Measurements from ENCODE around the gene PILRA. TPM values are rescaled to one million over a fixed set of nuclear protein-coding genes. Genes with fewer than 3 reads are reported as not detected.
"Not testable (repeated sequence)": the region's sequence is repeated elsewhere in the genome, so short reads cannot be mapped to it uniquely, and the experiment has no call there.

Gene PILRA
- total and polyA plus RNA-seq, 2 of the 13 experiments (the other 11 are each of a cell fraction or from before 2014, with no cell fraction given): 0.13 to 1.3 TPM

GRCh38 chr7:100326914-100327313 is 46.4 kb upstream of the PILRA start:
- DNase-seq (ENCODE audit: low spot score); H2AFZ ChIP-seq (ENCODE audit: low read length); H3K9me3 ChIP-seq (ENCODE audit: low read length); H3K36me3 ChIP-seq (replicated peaks in 1 of 2; ENCODE audit: control insufficient read depth in 1 of 2, insufficient read depth in 2 of 2, low read length in 2 of 2); H3K27ac ChIP-seq (ENCODE audit: extremely low read length, insufficient read depth, low read length); CTCF ChIA-PET (ENCODE audit: low intra/inter-chr PET ratio, low total read pairs); H3K27me3 ChIP-seq (ENCODE audit: control insufficient read depth in 1 of 2, insufficient read depth in 2 of 2, low read length in 2 of 2); FAIRE-seq; H3K4me3 ChIP-seq (replicated peaks in 1 of 3; ENCODE audit: insufficient read depth in 1 of 3, low read depth in 2 of 3, low read length in 3 of 3); H4K20me1 ChIP-seq (ENCODE audit: insufficient read depth, low read length); intact Hi-C loops (cut with micrococcal nuclease; ENCODE audit: unreplicated experiment); H3K4me2 ChIP-seq (ENCODE audit: low read depth, low read length); ATAC-seq; POLR2A ChIA-PET; H3K9ac ChIP-seq (ENCODE audit: insufficient read depth, low read depth, low read length); H3K4me1 ChIP-seq (ENCODE audit: insufficient read depth, low read length); H3K79me2 ChIP-seq (ENCODE audit: insufficient read depth, low read length); BruUV-seq (replicated peaks); in situ Hi-C loops (cut with HindIII; ENCODE audit: extremely low pct_ligation_motif_present, low pct_unique_long_range_greater_than_20kb): not testable (repeated sequence)
- 93% methylated on average over 11 of the region's 11 CpGs for WGBS (ENCODE audit: low lambda C conversion rate)

- Histone ChIP-seq H3K79me2 (ENCODE audit: insufficient read depth, low read length) (peaks cover 12% of the 10 kb centered on the region), H3K9ac (ENCODE audit: insufficient read depth, low read depth, low read length) (peak overlapping the region; percentile 77), H3K4me3 (replicated peaks in 1 of 3; ENCODE audit: insufficient read depth in 1 of 3, low read depth in 2 of 3, low read length in 3 of 3) (peak overlapping the region; percentile 56 to 84 (median 78); a peak in 5 of 6 replicates), H3K27ac (ENCODE audit: extremely low read length, insufficient read depth, low read length) (peak overlapping the region; percentile 88), H3K4me1 (ENCODE audit: insufficient read depth, low read length) (peaks cover 11% of the 10 kb centered on the region), H3K4me2 (ENCODE audit: low read depth, low read length) (peak overlapping the region; percentile 55)
- TSS peak; percentile 71 for BruUV-seq (replicated peaks)
- in situ Hi-C loops (cut with HindIII; ENCODE audit: extremely low pct_ligation_motif_present, low pct_unique_long_range_greater_than_20kb); H4K20me1 ChIP-seq (ENCODE audit: insufficient read depth, low read length); H3K27me3 ChIP-seq (ENCODE audit: control insufficient read depth in 1 of 2, insufficient read depth in 2 of 2, low read length in 2 of 2); H3K36me3 ChIP-seq (replicated peaks in 1 of 2; ENCODE audit: control insufficient read depth in 1 of 2, insufficient read depth in 2 of 2, low read length in 2 of 2); FAIRE-seq; H2AFZ ChIP-seq (ENCODE audit: low read length); intact Hi-C loops (cut with micrococcal nuclease; ENCODE audit: unreplicated experiment); H3K9me3 ChIP-seq (ENCODE audit: low read length); CTCF ChIA-PET (ENCODE audit: low intra/inter-chr PET ratio, low total read pairs): not testable (repeated sequence)
- POLR2A ChIA-PET: interaction anchor here (1.0 kb wide), 1 partner anchor 65 kb away, joined by 3 read pairs; no protein-coding TSS in a partner anchor
- 2% methylated on average over 12 of the region's 85 CpGs for WGBS (ENCODE audit: low lambda C conversion rate)
- ATAC-seq (peak; percentile 98), DNase-seq (ENCODE audit: low spot score) (peak; percentile 87)
- TF ChIP-seq EED (CRISPR knock-in tag; IDR thresholded peaks at IDR 0.05) (0 out of 2 replicates have a peak, but pooled peaks have one; percentile 34), ZNF788 (CRISPR knock-in tag; IDR thresholded peaks at IDR 0.05; ENCODE audit: borderline replicate concordance) (peak; percentile 71; the same call in 1 of the 2 replicates), TBX2 (CRISPR knock-in tag; IDR thresholded peaks at IDR 0.05; ENCODE audit: borderline replicate concordance) (peak; percentile 87), ZNF543 (CRISPR knock-in tag; IDR thresholded peaks at IDR 0.05) (peak; percentile 42), TAF1 (CRISPR knock-in tag; IDR thresholded peaks at IDR 0.05) (peak; percentile 89), MED1 (CRISPR knock-in tag; IDR thresholded peaks at IDR 0.05) (peak; percentile 67), ZBTB7B (CRISPR knock-in tag; IDR thresholded peaks at IDR 0.05) (peak; percentile 58; the same call in 1 of the 2 replicates), ZNF138 (CRISPR knock-in tag; IDR thresholded peaks at IDR 0.05; ENCODE audit: low read depth) (peak; percentile 38; the same call in 1 of the 2 replicates), CREB3 (CRISPR knock-in tag; IDR thresholded peaks at IDR 0.05) (0 out of 2 replicates have a peak, but pooled peaks have one; percentile 16), ZNF451 (CRISPR knock-in tag; IDR thresholded peaks at IDR 0.05) (0 out of 2 replicates have a peak, but pooled peaks have one; percentile 47), ELF4 (CRISPR knock-in tag; IDR thresholded peaks at IDR 0.05; ENCODE audit: borderline replicate concordance) (peak; percentile 73; the same call in 1 of the 2 replicates), ZNF772 (CRISPR knock-in tag; IDR thresholded peaks at IDR 0.05) (peak; percentile 78), GATA4 (IDR thresholded peaks at IDR 0.05; ENCODE audit: borderline replicate concordance, low read depth) (0 out of 2 replicates have a peak, but pooled peaks have one; percentile 53), ZBTB21 (CRISPR knock-in tag; IDR thresholded peaks at IDR 0.05) (peak; percentile 50; the same call in 1 of the 2 replicates), ATF2 (CRISPR knock-in tag; IDR thresholded peaks at IDR 0.05) (peak; percentile 49; the same call in 1 of the 2 replicates)
Measured at GRCh38 chr7:100335566-100336466, 37.5 kb upstream of the PILRA start.

All from HepG2 (cell line).